ENCODE results near the gene CFLAR. TPM values are rescaled to one million over a fixed set of nuclear protein-coding genes. Genes with fewer than 3 reads are reported as not detected.

CFLAR gene
- total RNA-seq, 1 experiment from 2014 or later, result 35.6 TPM

GRCh38 chr2:201070948-201071478, 45.0 kb upstream of the CFLAR start:
- RAD21 ChIA-PET (ENCODE audit: low non-redundant PET in 1 of 2, low total read pairs in 2 of 2, uncharacterized antibody in 2 of 2, unreplicated experiment in 2 of 2), result no interaction called here
- intact Hi-C loops (cut with micrococcal nuclease), result loop anchor here (1.0 to 5.0 kb wide), 4 partner anchors 88 to 359 kb away; partner anchors contain the start of genes NIF3L1 and PPIL3
- H4K20me1 ChIP-seq (ENCODE audit: insufficient read depth), result no peaks in the 10 kb centered on the region
- POLR2A ChIA-PET, result no interaction called here
- no peaks in the 10 kb centered on the region for H3K36me3 ChIP-seq (ENCODE audit: control insufficient read depth in 1 of 2, insufficient read depth in 2 of 2, low read length in 2 of 2)
- peak overlapping the region; percentile 64 for H3K27ac ChIP-seq (ENCODE audit: low read depth, low read length)
- H3K4me1 ChIP-seq (ENCODE audit: control insufficient read depth in 1 of 2, insufficient read depth in 2 of 2, low read length in 2 of 2), result peaks cover 4 to 18% of the 10 kb centered on the region in 2 experiments; a peak in 3 of 4 replicates
- H3K4me3 ChIP-seq (replicated peaks in 1 of 2; ENCODE audit: low read depth in 1 of 2, low read length in 2 of 2), result peak overlapping the region; percentile 77 to 93
- BruUV-seq (replicated peaks), result TSS peak; percentile 61
- peaks cover 79% of the 10 kb centered on the region for H3K79me2 ChIP-seq (ENCODE audit: insufficient read depth, low read length)
- H3K27me3 ChIP-seq (ENCODE audit: insufficient read depth, low read length), result no peaks in the 10 kb centered on the region
- no peaks in the 10 kb centered on the region for H3K9me2 ChIP-seq (ENCODE audit: insufficient read depth)
- ATAC-seq (peak; percentile 23), DNase-seq (ENCODE audit: low read depth, low spot score) (no peak)
- H2AFZ ChIP-seq (ENCODE audit: low read depth, low read length, poor library complexity, severe bottlenecking), result no peak overlapping the region
- TF ChIP-seq ATF3 (IDR thresholded peaks at IDR 0.05), result no peak
- no peak for TF ChIP-seq JUND (IDR thresholded peaks at IDR 0.05)
- TF ChIP-seq ZFX (IDR thresholded peaks at IDR 0.05), result no peak
- TF ChIP-seq SIN3A (IDR thresholded peaks at IDR 0.05; ENCODE audit: low read depth), result no peak; the same call in 1 of the 2 replicates
- TF ChIP-seq EZH2phosphoT487 (IDR thresholded peaks at IDR 0.05; ENCODE audit: borderline replicate concordance), result no peak
- TF ChIP-seq EZH2 (IDR thresholded peaks at IDR 0.05), result no peak
- no peak for TF ChIP-seq ZNF274 (IDR thresholded peaks at IDR 0.05; ENCODE audit: low read depth, low read length)
- TF ChIP-seq ELF1 (IDR thresholded peaks at IDR 0.05; ENCODE audit: borderline replicate concordance, low read depth), result no peak
- CTCF ChIA-PET, result interaction anchor here (3.8 kb wide), 1 partner anchor 164 kb away, joined by 55 read pairs; no protein-coding TSS in a partner anchor
- H3K4me2 ChIP-seq (ENCODE audit: low read length), result peak overlapping the region; percentile 84
- no peaks in the 10 kb centered on the region for H3K9me3 ChIP-seq (ENCODE audit: control insufficient read depth in 1 of 2, insufficient read depth in 1 of 2, low read depth in 1 of 2, low read length in 2 of 2)
- peak overlapping the region; percentile 73 for H3K9ac ChIP-seq (ENCODE audit: low read length)

- intact Hi-C loops (cut with micrococcal nuclease), result loop anchor here (1.0 to 5.0 kb wide), 4 partner anchors 87 to 359 kb away; partner anchors contain the start of genes NIF3L1 and PPIL3
- Histone ChIP-seq H4K20me1 (ENCODE audit: insufficient read depth) (no peaks in the 10 kb centered on the region), H3K79me2 (ENCODE audit: insufficient read depth, low read length) (peaks cover 78% of the 10 kb centered on the region), H3K9me2 (ENCODE audit: insufficient read depth) (no peaks in the 10 kb centered on the region), H3K4me1 (ENCODE audit: control insufficient read depth in 1 of 2, insufficient read depth in 2 of 2, low read length in 2 of 2) (peaks cover 4 to 18% of the 10 kb centered on the region in 2 experiments; a peak in 3 of 4 replicates), H3K9me3 (ENCODE audit: control insufficient read depth in 1 of 2, insufficient read depth in 1 of 2, low read depth in 1 of 2, low read length in 2 of 2) (no peaks in the 10 kb centered on the region), H3K4me2 (ENCODE audit: low read length) (peak within 1 kb of the TSS; percentile 84), H3K27ac (ENCODE audit: low read depth, low read length) (peak within 1 kb of the TSS; percentile 64), H3K27me3 (ENCODE audit: insufficient read depth, low read length) (no peaks in the 10 kb centered on the region), H2AFZ (ENCODE audit: low read depth, low read length, poor library complexity, severe bottlenecking) (peak within 1 kb of the TSS; percentile 96), H3K9ac (ENCODE audit: low read length) (peak within 1 kb of the TSS; percentile 73), H3K36me3 (ENCODE audit: control insufficient read depth in 1 of 2, insufficient read depth in 2 of 2, low read length in 2 of 2) (no peaks in the 10 kb centered on the region), H3K4me3 (replicated peaks in 1 of 2; ENCODE audit: low read depth in 1 of 2, low read length in 2 of 2) (peak within 1 kb of the TSS; percentile 77 to 93)
- BruUV-seq (replicated peaks), result no TSS peak
- POLR2A ChIA-PET, result no interaction called here
- RAD21 ChIA-PET (ENCODE audit: low non-redundant PET in 1 of 2, low total read pairs in 2 of 2, uncharacterized antibody in 2 of 2, unreplicated experiment in 2 of 2), result no interaction called here
- peak; percentile 92 for DNase-seq (ENCODE audit: low read depth, low spot score)
- peak; percentile 94 for ATAC-seq
- CTCF ChIA-PET, result no interaction called here
- peak; percentile 73 for TF ChIP-seq SRF (IDR thresholded peaks at IDR 0.05; ENCODE audit: low read depth)
- no peak for TF ChIP-seq YY1 (IDR thresholded peaks at IDR 0.05; ENCODE audit: extremely low read depth, insufficient replicate concordance, low read depth, low read length)
- TF ChIP-seq CBX3 (IDR thresholded peaks at IDR 0.05; ENCODE audit: low read depth), result peak; percentile 96
- TF ChIP-seq EZH2phosphoT487 (IDR thresholded peaks at IDR 0.05; ENCODE audit: borderline replicate concordance), result no peak
- 0 out of 2 replicates have a peak, but pooled peaks have one; percentile 21 for TF ChIP-seq ZFX (IDR thresholded peaks at IDR 0.05)
- no peak for TF ChIP-seq EZH2 (IDR thresholded peaks at IDR 0.05)
- TF ChIP-seq TCF7L2 (IDR thresholded peaks at IDR 0.05; ENCODE audit: borderline replicate concordance, extremely low read depth, insufficient read depth, insufficient read length), result peak; percentile 7
- TF ChIP-seq JUND (IDR thresholded peaks at IDR 0.05), result peak; percentile 33; the same call in 1 of the 2 replicates
- peak; percentile 36; the same call in 1 of the 2 replicates for TF ChIP-seq ELF1 (IDR thresholded peaks at IDR 0.05; ENCODE audit: borderline replicate concordance, low read depth)
- TF ChIP-seq POLR2A (IDR thresholded peaks at IDR 0.05; ENCODE audit: borderline replicate concordance, extremely low read depth, insufficient read depth, insufficient read length), result peak; percentile 77
- no peak for TF ChIP-seq ZNF274 (IDR thresholded peaks at IDR 0.05; ENCODE audit: low read depth, low read length)
- no peak for TF ChIP-seq EGR1 (IDR thresholded peaks at IDR 0.05; ENCODE audit: low read depth)
- peak; percentile 31; the same call in 1 of the 2 replicates for TF ChIP-seq SIN3A (IDR thresholded peaks at IDR 0.05; ENCODE audit: low read depth)
- TF ChIP-seq RAD21 (IDR thresholded peaks at IDR 0.05; ENCODE audit: low read depth), result no peak
- TF ChIP-seq POLR2AphosphoS5 (IDR thresholded peaks at IDR 0.05; ENCODE audit: low read depth, low read length), result peak; percentile 79
Observed at GRCh38 chr2:201071479-201072200, 44.3 kb upstream of the CFLAR start, which contains the start of the genes HYCC2 and NDUFB3. Gene HYCC2, minus strand, starts transcription at chr2:201071671. Its CDS starts 47,662 bp downstream, at chr2:201024009. Gene NDUFB3, plus strand, starts transcription at chr2:201072001. Its CDS starts 6,882 bp downstream, at chr2:201078883.

Measured in HCT116 (cell line).